HepG2 (cell line): ENCODE data around the gene MFSD8. TPM values are rescaled to one million over a fixed set of nuclear protein-coding genes. Genes with fewer than 3 reads are reported as not detected.

Experiments
- ATAD3A ChIP-seq: sonication (generic); formaldehyde crosslinking; IDR thresholded peaks from 2 replicates; pipeline ENCODE4 v1.4.0; 2020; ENCODE audit warnings: missing genetic modification reagents
- BRCA1 ChIP-seq: sonication (generic); formaldehyde crosslinking; IDR thresholded peaks from 2 replicates; pipeline ENCODE4 v1.4.0; 2020; ENCODE audit warnings: missing genetic modification reagents
- CREB1 ChIP-seq, 2 experiments: fragments of 450-650 bp in 1 of 2; IDR thresholded peaks; 2 replicates each; pipeline ENCODE4 v1.6.1; 2016 to 2017; ENCODE audit warnings: control low read depth in 1 of 2, mild to moderate bottlenecking in 1 of 2, missing compliant biosample characterization in 1 of 2, missing genetic modification characterization in 1 of 2
- ELF1 ChIP-seq: sonication (generic); formaldehyde crosslinking; IDR thresholded peaks from 2 replicates; pipeline ENCODE4 v1.4.0; 2020; ENCODE audit warnings: missing genetic modification reagents
- KDM4B ChIP-seq: sonication (generic); formaldehyde crosslinking; IDR thresholded peaks from 2 replicates; pipeline ENCODE4 v1.4.0; 2020; ENCODE audit warnings: missing genetic modification reagents
- MTF1 ChIP-seq: sonication (generic); formaldehyde crosslinking; IDR thresholded peaks from 2 replicates; pipeline ENCODE4 v1.5.0; 2020; ENCODE audit warnings: missing genetic modification reagents
- NFIB ChIP-seq: sonication (generic); formaldehyde crosslinking; IDR thresholded peaks from 2 replicates; pipeline ENCODE4 v1.9.0; 2021; ENCODE audit warnings: missing genetic modification reagents, mild to moderate bottlenecking, borderline replicate concordance
- POLR2A ChIP-seq, 2 experiments: IDR thresholded peaks; 2 replicates each; pipeline ENCODE4 v1.6.1; 2011; ENCODE audit warnings: low read depth in 2 of 2, low read length in 2 of 2, mild to moderate bottlenecking in 1 of 2, moderate library complexity in 1 of 2; ENCODE audit not compliant: insufficient read depth in 1 of 2
- POLR2G ChIP-seq: fragments of 200-400 bp; formaldehyde crosslinking; IDR thresholded peaks from 2 replicates; pipeline ENCODE4 v1.6.1; 2018; ENCODE audit warnings: mild to moderate bottlenecking, low read depth, low read length, moderate library complexity
- RBFOX2 ChIP-seq: fragments of 200-400 bp; formaldehyde crosslinking; IDR thresholded peaks from 2 replicates; pipeline ENCODE4 v1.6.1; 2017; ENCODE audit warnings: low read depth, mild to moderate bottlenecking, low read length
- SOX13 ChIP-seq, 3 experiments: fragments of 450-650 bp in 1 of 3; sonication (generic) in 1 of 3; formaldehyde crosslinking in 1 of 3; IDR thresholded peaks in 2 of 3; conservative IDR thresholded peaks in 1 of 3; 2 replicates each; pipeline versions ENCODE4 v1.5.0 to v1.6.1; 2016 to 2020; ENCODE audit warnings: antibody characterized with exemption in 1 of 3, mild to moderate bottlenecking in 1 of 3, missing compliant biosample characterization in 1 of 3, missing genetic modification reagents in 1 of 3, moderate library complexity in 1 of 3
- TAF1 ChIP-seq: sonication (generic); formaldehyde crosslinking; IDR thresholded peaks from 2 replicates; pipeline ENCODE4 v1.4.0; 2020; ENCODE audit warnings: missing genetic modification reagents
- TMF1 ChIP-seq: sonication (generic); formaldehyde crosslinking; IDR thresholded peaks from 2 replicates; pipeline ENCODE4 v1.8.1; 2022; ENCODE audit warnings: low read depth, missing genetic modification reagents
- XBP1 ChIP-seq: sonication (generic); formaldehyde crosslinking; IDR thresholded peaks from 2 replicates; pipeline ENCODE4 v1.5.0; 2020; ENCODE audit warnings: missing genetic modification reagents
- YY1 ChIP-seq: IDR thresholded peaks from 2 replicates; pipeline ENCODE4 v1.6.1; 2011; ENCODE audit warnings: low read length, low read depth, moderate library complexity, mild to moderate bottlenecking; ENCODE audit not compliant: insufficient read depth, insufficient replicate concordance
- ZBTB7B ChIP-seq: sonication (generic); formaldehyde crosslinking; IDR thresholded peaks from 2 replicates; pipeline ENCODE4 v1.4.0; 2020; ENCODE audit warnings: missing genetic modification reagents
- ZFP36 ChIP-seq: fragments of 150-350 bp; IDR thresholded peaks from 2 replicates; pipeline ENCODE4 v1.6.1; 2018; ENCODE audit warnings: borderline replicate concordance, low read length, low read depth; ENCODE audit not compliant: partially characterized antibody
- ZNF282 ChIP-seq: fragments of 450-650 bp; IDR thresholded peaks from 2 replicates; pipeline ENCODE4 v1.6.1; 2018; ENCODE audit not compliant: partially characterized antibody
- ZNF431 ChIP-seq: sonication (generic); formaldehyde crosslinking; IDR thresholded peaks from 2 replicates; pipeline ENCODE4 v1.9.0; 2022; ENCODE audit warnings: missing genetic modification reagents, low read depth, mild to moderate bottlenecking, borderline replicate concordance
- ZNF546 ChIP-seq: sonication (generic); formaldehyde crosslinking; conservative IDR thresholded peaks from 2 replicates; pipeline ENCODE4 v1.8.1; 2023; ENCODE audit warnings: mild to moderate bottlenecking, missing genetic modification reagents
- ZNF607 ChIP-seq: sonication (generic); formaldehyde crosslinking; IDR thresholded peaks from 2 replicates; pipeline ENCODE4 v1.5.1; 2020; ENCODE audit warnings: missing genetic modification reagents, mild to moderate bottlenecking, borderline replicate concordance
- ZNF678 ChIP-seq: sonication (generic); formaldehyde crosslinking; IDR thresholded peaks from 2 replicates; pipeline ENCODE4 v1.4.0; 2020; ENCODE audit warnings: mild to moderate bottlenecking, missing genetic modification reagents
- ZNF7 ChIP-seq: IDR thresholded peaks from 2 replicates; pipeline ENCODE4 v1.6.1; 2016; ENCODE audit warnings: missing biosample characterization, missing genetic modification reagents
- ZSCAN22 ChIP-seq: sonication (generic); formaldehyde crosslinking; IDR thresholded peaks from 2 replicates; pipeline ENCODE4 v1.4.0; 2020; ENCODE audit warnings: mild to moderate bottlenecking, missing genetic modification reagents
- polyA plus RNA-seq, 8 experiments: library from polyadenylated mRNA; depleted of rRNA in 3 of 8; stranded (reverse) in 7 of 8; unstranded in 1 of 8; fragments of >200 nt; fragmentation: Illumina TruSeq in 4 of 8; extraction: Trizol in 4 of 8; gene quantifications; 2 replicates each; pipeline versions ENCODE4 v1.2.1 to v1.2.3, GENCODE V29; 2011 to 2016; ENCODE audit warnings: low read depth in 4 of 8, missing spikeins in 1 of 8, mixed read lengths in 1 of 8; ENCODE audit not compliant: insufficient read depth in 1 of 8
- total RNA-seq, 5 experiments: library from RNA; depleted of rRNA; stranded (reverse); fragments of >200 nt; fragmentation: Illumina TruSeq; extraction: Trizol; gene quantifications; 2 replicates each; pipeline ENCODE4 v1.2.3, GENCODE V29; 2016; ENCODE audit warnings: low read depth in 1 of 5
- TF ChIP-seq, protein P1 (sequence below): sonication (generic); formaldehyde crosslinking; IDR thresholded peaks from 2 replicates; pipeline ENCODE4 v1.5.1; 2020; ENCODE audit warnings: missing genetic modification reagents, mild to moderate bottlenecking, borderline replicate concordance
- TF ChIP-seq, protein P2 (sequence below): sonication (generic); formaldehyde crosslinking; IDR thresholded peaks from 2 replicates; pipeline ENCODE4 v1.8.1; 2023; ENCODE audit warnings: missing genetic modification reagents, mild to moderate bottlenecking, borderline replicate concordance
- TF ChIP-seq, protein P3 (sequence below): sonication (generic); formaldehyde crosslinking; IDR thresholded peaks from 2 replicates; pipeline ENCODE4 v1.4.0; 2020; ENCODE audit warnings: mild to moderate bottlenecking, missing genetic modification reagents
- TF ChIP-seq, protein P4 (sequence below): IDR thresholded peaks from 2 replicates; pipeline ENCODE4 v1.6.1; 2012; ENCODE audit warnings: inconsistent platforms

The MFSD8 gene
- total and polyA plus RNA-seq, 2 of the 13 experiments (the other 11 are each of a cell fraction or from before 2014, with no cell fraction given): 24.8 to 25.5 TPM

DNA sequence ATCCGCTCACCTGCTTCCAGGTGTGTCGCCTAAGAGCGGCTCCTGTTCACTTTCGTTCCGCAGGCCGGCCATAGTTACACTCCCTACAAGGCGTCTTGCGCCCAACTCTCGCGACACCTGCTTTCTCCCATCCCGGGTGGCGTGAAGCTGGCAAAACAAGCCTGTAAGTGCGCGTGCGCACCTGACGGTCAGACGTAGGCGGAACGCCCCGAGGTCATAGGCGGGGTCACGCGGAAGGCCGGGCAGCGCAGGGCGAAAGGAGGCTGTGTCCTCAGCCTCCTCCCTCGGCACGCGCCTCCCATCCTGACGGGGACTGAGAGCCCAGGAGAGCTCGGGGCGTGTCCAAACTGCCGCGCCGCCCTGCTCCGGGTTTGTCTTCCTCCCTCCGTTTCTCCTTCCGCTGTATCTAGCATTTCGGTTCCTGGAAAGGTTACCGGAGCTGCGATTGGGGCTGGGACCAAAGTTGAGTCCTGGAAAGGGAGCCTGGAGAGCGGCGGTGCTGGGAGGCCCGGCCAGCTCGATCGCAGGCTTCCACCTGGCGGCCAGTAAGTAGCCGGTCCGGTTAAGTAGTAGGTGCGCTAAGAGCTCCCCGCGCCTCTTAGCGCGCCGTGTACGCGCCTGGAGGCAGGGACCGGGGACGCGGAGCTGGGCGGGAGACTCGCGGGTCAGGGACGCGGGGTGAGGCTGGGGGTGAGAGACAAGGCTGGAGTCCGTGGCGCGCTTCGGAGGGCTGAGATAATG is at the start of gene MFSD8, which contains the start of gene ABHD18 (continued):
- TF ChIP-seq, protein P1, sequence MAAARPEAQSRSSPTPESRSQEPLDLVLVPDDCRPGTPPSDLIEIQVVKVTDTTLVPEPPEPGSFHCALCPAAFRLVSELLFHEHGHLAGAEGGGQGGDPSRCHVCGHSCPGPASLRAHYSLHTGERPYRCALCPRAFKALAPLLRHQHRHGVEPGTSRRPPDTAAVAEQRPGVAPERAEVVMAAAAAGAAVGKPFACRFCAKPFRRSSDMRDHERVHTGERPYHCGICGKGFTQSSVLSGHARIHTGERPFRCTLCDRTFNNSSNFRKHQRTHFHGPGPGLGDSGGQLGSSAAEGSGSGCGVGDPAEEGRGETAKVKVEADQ (CRISPR knock-in tag): peak; percentile 88
- TF ChIP-seq POLR2A (IDR thresholded peaks at IDR 0.05; ENCODE audit: insufficient read depth in 1 of 2, low read depth in 2 of 2, low read length in 2 of 2) (peak; percentile 81 to 86), ZFP36 (no peak), ZNF431 (CRISPR knock-in tag) (peak; percentile 23), KDM4B (CRISPR knock-in tag) (peak; percentile 64; the same call in 1 of the 2 replicates), ELF1 (peak; percentile 91), CREB1 (IDR thresholded peaks at IDR 0.05) (peak; percentile 75), CREB1 (CRISPR knock-in tag; IDR thresholded peaks at IDR 0.05) (peak; percentile 69; the same call in 1 of the 2 replicates), BRCA1 (no peak), ZNF7 (no peak), ZNF282 (no peak), ATAD3A (CRISPR knock-in tag) (no peak), MTF1 (CRISPR knock-in tag) (no peak), TAF1 (CRISPR knock-in tag) (peak; percentile 90), ZNF678 (CRISPR knock-in tag) (no peak), ZNF546 (CRISPR knock-in tag) (peak; percentile 81; the same call in 1 of the 2 replicates), XBP1 (CRISPR knock-in tag) (no peak), SOX13 (IDR thresholded peaks at IDR 0.05) (no peak), SOX13 (CRISPR knock-in tag; conservative IDR thresholded peaks at IDR 0.05 in 1 of 2, IDR thresholded peaks at IDR 0.05 in 1 of 2) (peak in 1 of 2 experiments; percentile 43; a peak in 1 of 4 replicates), RBFOX2 (peak; percentile 77), ZNF607 (CRISPR knock-in tag) (peak; percentile 22; the same call in 1 of the 2 replicates), TMF1 (CRISPR knock-in tag) (peak; percentile 88; the same call in 1 of the 2 replicates), ZSCAN22 (peak; percentile 88), YY1 (peak; percentile 91), NFIB (CRISPR knock-in tag) (no peak), POLR2G (peak; percentile 91), ZBTB7B (CRISPR knock-in tag) (0 out of 2 replicates have a peak, but pooled peaks have one; percentile 24)
- TF ChIP-seq, protein P2, sequence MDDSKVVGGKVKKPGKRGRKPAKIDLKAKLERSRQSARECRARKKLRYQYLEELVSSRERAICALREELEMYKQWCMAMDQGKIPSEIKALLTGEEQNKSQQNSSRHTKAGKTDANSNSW: peak; percentile 33; the same call in 1 of the 2 replicates
- TF ChIP-seq, protein P3, sequence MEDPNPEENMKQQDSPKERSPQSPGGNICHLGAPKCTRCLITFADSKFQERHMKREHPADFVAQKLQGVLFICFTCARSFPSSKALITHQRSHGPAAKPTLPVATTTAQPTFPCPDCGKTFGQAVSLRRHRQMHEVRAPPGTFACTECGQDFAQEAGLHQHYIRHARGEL (CRISPR knock-in tag): no peak; the same call in 1 of the 2 replicates
- TF ChIP-seq, protein P4, sequence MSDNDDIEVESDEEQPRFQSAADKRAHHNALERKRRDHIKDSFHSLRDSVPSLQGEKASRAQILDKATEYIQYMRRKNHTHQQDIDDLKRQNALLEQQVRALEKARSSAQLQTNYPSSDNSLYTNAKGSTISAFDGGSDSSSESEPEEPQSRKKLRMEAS: peak; percentile 69
